GM19438 (cell line): ENCODE data around the gene NSD1.

Experiments
- ATAC-seq: cut with Tn5 transposase; IDR thresholded peaks from one replicate; pipeline ENCODE4 v1.9.1; 2021; ENCODE audit warnings: low read depth; ENCODE audit not compliant: unreplicated experiment

NSD1 gene

GRCh38 chr5:177269976-177270375 is 136.4 kb downstream of the NSD1 start:
- ATAC-seq: no peak

DNA sequence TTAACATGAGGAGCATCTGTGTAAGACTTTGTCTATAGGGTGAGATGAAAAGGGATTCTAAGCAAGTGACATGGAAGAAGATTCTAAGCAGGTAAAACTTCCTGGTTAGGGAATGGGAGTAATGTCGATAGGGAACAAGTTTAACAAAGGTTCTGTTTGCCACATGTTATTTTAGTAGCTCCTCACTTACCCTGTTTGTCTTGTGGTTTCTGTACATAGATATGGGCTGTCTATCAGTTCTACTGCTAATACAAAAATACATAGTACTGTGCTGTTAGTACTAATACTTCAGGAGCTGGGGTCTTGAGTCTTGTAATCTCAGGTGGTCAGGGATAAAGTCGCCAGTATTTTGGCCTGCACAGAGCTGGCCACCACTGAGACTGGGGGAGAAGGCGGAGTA is 137.1 kb downstream of the NSD1 start:
- ATAC-seq: no peak

DNA sequence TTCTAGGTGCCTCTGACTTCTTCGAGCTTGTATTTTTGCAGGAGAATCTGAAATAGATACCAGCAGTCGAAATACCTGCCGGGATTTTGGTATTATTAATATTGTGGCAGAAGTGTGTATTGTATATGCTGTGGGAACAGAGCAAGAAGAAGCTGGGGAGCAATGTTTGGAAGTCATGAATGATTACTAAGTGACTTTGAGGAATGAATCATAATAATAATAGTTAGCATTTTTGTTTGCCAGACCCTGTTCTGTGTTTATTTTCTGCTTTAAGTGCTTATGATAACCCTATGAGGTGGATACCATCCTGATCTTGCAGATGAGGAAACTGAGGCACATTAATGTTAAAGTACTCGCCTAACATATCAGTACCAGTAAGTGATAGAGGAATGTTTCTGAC is 137.5 kb downstream of the NSD1 start:
- ATAC-seq: no peak

DNA sequence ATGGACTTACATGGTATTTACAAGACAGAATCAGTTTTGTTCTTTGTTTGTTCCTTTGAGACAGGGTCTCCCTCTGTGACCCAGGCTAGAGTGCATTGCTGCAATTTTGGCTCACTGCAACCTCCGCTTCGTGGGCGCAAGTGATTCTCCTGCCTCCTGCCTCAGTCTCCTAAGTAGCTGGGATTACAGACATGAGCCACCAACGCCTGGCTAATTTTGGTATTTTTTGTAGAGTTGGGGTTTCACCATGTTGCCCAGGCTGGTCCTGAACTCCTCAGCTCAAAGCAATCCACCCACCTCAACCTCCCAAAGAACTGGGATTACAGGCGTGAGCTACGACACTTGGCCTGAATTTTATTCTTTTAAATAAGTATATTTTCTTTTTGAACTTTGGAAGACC is 142.3 kb downstream of the NSD1 start:
- ATAC-seq: no peak

DNA sequence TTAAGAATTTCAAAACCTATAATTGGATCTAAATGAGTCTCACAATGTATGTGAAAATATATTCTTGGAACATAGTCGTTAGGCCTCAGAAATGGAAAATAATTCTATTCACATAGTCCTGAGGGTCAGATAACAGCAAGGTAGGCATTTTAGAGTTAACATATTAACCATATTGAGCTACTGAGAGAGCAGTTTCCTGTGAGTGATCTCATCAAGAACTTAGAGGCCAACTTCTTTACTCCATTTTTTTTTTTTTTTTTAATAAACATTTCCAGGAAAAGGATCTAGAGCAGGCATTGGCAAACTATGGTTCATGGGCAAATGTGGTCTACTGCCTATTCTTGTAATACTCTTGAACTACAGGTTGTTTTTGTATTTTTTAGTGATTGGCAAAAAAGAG is 143.3 kb downstream of the NSD1 start:
- ATAC-seq: no peak

GRCh38 chr5:177288191-177288590 is 154.6 kb downstream of the NSD1 start:
- ATAC-seq: no peak

GRCh38 chr5:177290816-177291596 is 157.4 kb downstream of the NSD1 start:
- ATAC-seq: no peak

- no peak for ATAC-seq
These were observed 158.2 kb downstream of the NSD1 start for GRCh38 chr5:177291735-177292134.

DNA sequence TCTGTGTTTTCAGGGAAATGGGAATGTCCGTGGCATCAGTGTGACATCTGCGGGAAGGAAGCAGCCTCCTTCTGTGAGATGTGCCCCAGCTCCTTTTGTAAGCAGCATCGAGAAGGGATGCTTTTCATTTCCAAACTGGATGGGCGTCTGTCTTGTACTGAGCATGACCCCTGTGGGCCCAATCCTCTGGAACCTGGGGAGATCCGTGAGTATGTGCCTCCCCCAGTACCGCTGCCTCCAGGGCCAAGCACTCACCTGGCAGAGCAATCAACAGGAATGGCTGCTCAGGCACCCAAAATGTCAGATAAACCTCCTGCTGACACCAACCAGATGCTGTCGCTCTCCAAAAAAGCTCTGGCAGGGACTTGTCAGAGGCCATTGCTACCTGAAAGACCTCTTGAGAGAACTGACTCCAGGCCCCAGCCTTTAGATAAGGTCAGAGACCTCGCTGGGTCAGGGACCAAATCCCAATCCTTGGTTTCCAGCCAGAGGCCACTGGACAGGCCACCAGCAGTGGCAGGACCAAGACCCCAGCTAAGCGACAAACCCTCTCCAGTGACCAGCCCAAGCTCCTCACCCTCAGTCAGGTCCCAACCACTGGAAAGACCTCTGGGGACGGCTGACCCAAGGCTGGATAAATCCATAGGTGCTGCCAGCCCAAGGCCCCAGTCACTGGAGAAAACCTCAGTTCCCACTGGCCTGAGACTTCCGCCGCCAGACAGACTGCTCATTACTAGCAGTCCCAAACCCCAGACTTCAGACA is 160.4 kb downstream of the NSD1 start:
- no peak for ATAC-seq

- ATAC-seq: no peak
These were observed 161.1 kb downstream of the NSD1 start for GRCh38 chr5:177294632-177295031.

DNA sequence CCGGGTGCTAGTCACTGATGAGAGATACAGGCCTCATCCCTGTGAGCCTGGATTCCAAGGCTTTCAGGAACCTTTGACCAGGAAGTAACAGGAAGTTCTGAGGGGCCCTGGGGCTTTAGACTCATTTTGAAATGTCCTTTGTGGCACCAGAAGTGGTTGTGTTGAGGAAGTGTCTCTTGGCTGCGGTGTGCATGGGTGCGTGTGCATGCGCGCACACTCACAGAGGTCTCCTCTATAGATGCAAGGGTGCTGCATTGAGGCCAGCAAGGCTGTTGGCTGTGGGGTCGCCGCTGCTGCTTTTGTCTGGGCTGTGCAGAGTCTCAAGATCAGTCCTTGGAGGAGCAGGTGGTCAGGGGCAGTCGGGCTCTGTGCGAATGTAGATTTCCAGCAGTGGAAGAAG is 162.4 kb downstream of the NSD1 start:
- ATAC-seq: no peak

DNA sequence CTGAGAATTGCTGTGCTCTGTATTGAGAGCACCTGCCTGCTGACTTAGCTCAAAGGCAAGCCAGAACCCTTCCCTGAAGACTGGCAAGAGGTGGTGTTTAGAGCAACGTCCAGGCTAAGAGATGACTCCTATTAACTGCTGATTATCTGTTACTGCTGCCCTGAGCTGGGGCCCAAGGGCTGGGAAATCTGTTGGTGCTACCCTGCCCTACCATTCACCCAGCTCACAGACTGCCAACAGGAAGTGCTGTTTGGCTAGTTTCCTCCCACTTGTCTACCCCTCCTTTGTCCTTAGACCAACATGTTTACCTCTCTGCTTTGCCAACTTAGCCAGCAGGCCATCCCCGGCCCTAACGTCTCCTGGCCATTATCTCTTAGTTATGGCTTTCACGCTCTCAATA is 163.0 kb downstream of the NSD1 start:
- no peak for ATAC-seq

DNA sequence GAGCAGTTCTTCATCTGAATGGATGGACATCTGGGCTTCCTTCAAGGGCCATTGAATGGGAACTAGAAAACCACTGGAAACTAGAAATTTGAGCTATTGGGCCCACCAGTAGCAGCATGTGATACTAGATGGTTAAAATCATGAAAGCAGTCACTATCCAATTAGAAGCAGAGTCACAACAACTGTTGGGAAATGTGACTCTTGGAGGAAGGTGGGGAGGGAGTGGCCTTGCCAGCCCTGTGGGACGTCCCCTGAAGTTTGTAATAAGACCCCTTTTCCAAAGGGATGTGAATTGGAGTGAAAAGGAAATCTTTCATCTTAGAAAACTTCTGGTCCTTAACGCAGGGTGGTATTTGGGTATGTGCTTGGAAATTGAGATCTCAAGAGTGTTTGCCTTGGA is 164.3 kb downstream of the NSD1 start:
- no peak for ATAC-seq

GRCh38 chr5:177299697-177300096 is 166.1 kb downstream of the NSD1 start:
- ATAC-seq: no peak

DNA sequence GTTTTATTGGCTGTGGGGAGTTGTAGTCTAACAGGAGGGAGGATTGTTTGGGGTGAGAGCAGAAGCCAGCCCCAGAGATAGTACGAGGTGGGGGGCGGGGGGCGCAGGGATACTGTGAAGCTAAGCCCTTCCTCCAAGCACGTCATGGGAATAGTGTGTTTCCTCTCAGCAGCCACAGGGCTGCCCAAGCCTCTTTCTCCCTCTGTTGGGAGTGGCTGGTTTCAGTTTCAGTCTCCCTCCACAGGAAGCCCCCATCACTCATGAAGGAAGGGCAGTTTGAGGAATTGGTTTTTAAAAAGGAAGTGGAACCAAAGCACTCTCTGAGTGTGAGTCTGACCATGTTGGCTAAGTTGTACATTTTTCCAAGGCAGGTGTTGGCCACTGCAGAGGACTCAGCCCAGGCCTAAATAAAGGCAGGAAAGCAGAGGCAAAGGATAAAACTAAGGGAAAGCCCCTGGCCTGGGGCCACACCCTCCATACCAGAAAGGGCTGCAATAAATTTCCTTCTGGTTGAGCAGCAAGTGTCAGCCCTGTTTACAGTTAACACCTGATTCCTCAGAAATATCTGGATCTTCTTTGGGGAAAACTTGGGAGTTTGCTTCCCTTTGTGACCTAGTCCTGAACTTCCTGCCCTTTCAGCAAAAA is 166.8 kb downstream of the NSD1 start:
- ATAC-seq: peak; percentile 38

DNA sequence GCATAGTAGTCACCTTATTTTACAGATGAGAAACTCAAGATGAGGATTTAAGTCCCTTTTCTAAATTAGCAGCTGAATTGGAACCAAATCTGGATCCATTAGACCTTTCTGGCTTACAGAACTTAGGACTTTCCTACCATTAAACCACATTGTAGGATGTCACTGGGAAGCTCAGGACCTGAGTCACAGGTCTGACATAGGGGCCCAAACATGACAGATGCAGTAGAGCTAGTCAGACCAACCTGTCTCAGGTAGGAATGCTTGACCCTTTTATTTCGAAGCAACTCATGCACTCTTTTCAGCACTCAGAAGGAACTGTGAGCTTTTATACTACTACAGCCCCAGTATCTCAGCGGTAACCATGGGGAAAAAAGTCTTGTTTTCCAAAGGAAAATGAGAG is 167.4 kb downstream of the NSD1 start:
- no peak for ATAC-seq

DNA sequence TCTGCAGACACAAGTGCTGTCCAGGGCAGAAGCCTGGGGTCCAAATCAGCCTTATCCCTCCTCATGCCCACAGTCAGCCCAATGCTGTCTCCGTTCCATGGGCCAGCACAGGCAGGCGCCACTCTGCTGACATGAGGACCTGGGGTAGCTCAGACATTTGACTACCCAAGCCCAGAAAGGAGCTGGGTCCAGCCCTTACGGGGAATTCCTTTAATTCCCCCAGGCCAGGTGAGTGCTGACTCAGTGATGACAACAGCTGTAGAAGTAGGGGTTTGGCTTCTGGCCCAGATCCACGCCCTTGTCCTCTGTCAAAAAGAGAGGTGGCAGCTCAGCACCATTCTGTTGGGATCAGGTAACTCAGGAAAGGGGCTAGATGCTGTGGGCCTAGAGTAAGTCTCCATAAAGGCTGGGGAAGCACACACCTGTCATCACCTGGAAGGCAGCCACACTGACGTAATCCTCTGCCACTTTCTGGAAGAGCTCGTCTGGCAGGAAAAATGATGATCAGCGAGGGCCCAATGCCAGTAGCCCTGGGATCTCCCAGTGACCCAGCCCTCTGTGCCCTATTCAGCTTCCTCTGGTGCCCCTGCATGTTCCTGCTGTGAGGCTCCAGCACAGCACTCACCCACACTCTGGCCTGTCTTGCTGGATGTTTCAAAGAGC is 168.1 kb downstream of the NSD1 start:
- ATAC-seq: no peak

GRCh38 chr5:177302354-177303110 is 169.0 kb downstream of the NSD1 start:
- ATAC-seq: no peak

GRCh38 chr5:177303121-177303924 is 169.8 kb downstream of the NSD1 start, which contains the start of the genes PRELID1 and RAB24:
PRELID1 (plus strand) TSS chr5:177303799; CDS start chr5:177303986, 187 bp downstream.
RAB24 (minus strand) TSS chr5:177303719; CDS start chr5:177303288, 431 bp downstream.
- peak; percentile 54 for ATAC-seq
